HL-60 (cell line): Measurements from ENCODE around the gene DPYSL4.

Experiments used
- DNase-seq, 2 experiments: peaks; one replicate each; pipeline ENCODE4 v3.0.0-alpha.2; 2010 to 2020; ENCODE audit warnings: low read depth in 1 of 2, low spot score in 1 of 2
- H3K27ac ChIP-seq: fragments of 250-450 bp; sonication (Bioruptor Pico); replicated peaks from 2 replicates; pipeline ENCODE4 v1.5.1; 2020; ENCODE audit warnings: mild to moderate bottlenecking, moderate library complexity
- H3K27me3 ChIP-seq: fragments of 250-450 bp; sonication (Bioruptor Pico); 2 replicates; pipeline ENCODE4 v1.5.1; 2021; ENCODE audit warnings: mild to moderate bottlenecking, moderate library complexity; ENCODE audit not compliant: insufficient read depth, poor library complexity, severe bottlenecking
- H3K4me3 ChIP-seq: replicated peaks from 2 replicates; pipeline ENCODE4 v1.5.1; 2011; ENCODE audit warnings: mild to moderate bottlenecking, control low read depth, low read length; ENCODE audit not compliant: insufficient read depth
- GABPA ChIP-seq: IDR thresholded peaks from 2 replicates; pipeline ENCODE4 v1.6.1; 2012; ENCODE audit warnings: low read depth
- POLR2AphosphoS5 ChIP-seq: IDR thresholded peaks from 2 replicates; pipeline ENCODE4 v1.6.1; 2012; ENCODE audit warnings: low read depth
- SPI1 ChIP-seq: IDR thresholded peaks from 2 replicates; pipeline ENCODE4 v1.6.1; 2012; ENCODE audit warnings: low read depth, mild to moderate bottlenecking, borderline replicate concordance
- TF ChIP-seq, protein P1 (sequence below): IDR thresholded peaks from 2 replicates; pipeline ENCODE4 v1.6.1; 2012; ENCODE audit warnings: low read depth; ENCODE audit not compliant: insufficient replicate concordance
- TF ChIP-seq, protein P2 (sequence below): IDR thresholded peaks from one replicate; pipeline ENCODE4 v1.5.1; 2011; ENCODE audit warnings: low read length, control low read depth, inconsistent platforms; ENCODE audit not compliant: insufficient read depth

DPYSL4 gene

DNA sequence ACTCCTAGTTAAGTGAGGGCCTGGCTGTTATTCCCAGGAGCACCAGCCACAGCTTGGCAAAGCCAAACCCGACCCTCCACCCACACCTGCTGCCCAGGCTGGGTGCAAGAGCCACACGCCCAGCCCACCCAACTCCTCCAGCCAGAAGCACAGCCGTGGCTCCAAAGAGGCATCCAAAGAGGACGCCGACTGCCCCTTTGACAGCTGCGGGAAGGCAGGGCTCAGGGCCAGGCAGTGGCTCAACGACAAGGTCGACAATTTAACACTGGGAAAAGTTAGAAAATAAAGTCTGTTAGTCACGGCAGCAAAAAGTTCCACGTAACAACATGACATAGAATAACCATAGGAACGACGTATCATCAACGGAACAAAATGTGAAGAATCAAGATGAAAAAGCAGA lies 54.3 kb downstream of the DPYSL4 start:
- Histone ChIP-seq H3K27ac (no peak overlapping the region), H3K27me3 (peaks cover 2% of the 10 kb centered on the region), H3K4me3 (no peak overlapping the region)
- TF ChIP-seq SPI1: no peak
- no peak for TF ChIP-seq GABPA
- TF ChIP-seq, protein P1, sequence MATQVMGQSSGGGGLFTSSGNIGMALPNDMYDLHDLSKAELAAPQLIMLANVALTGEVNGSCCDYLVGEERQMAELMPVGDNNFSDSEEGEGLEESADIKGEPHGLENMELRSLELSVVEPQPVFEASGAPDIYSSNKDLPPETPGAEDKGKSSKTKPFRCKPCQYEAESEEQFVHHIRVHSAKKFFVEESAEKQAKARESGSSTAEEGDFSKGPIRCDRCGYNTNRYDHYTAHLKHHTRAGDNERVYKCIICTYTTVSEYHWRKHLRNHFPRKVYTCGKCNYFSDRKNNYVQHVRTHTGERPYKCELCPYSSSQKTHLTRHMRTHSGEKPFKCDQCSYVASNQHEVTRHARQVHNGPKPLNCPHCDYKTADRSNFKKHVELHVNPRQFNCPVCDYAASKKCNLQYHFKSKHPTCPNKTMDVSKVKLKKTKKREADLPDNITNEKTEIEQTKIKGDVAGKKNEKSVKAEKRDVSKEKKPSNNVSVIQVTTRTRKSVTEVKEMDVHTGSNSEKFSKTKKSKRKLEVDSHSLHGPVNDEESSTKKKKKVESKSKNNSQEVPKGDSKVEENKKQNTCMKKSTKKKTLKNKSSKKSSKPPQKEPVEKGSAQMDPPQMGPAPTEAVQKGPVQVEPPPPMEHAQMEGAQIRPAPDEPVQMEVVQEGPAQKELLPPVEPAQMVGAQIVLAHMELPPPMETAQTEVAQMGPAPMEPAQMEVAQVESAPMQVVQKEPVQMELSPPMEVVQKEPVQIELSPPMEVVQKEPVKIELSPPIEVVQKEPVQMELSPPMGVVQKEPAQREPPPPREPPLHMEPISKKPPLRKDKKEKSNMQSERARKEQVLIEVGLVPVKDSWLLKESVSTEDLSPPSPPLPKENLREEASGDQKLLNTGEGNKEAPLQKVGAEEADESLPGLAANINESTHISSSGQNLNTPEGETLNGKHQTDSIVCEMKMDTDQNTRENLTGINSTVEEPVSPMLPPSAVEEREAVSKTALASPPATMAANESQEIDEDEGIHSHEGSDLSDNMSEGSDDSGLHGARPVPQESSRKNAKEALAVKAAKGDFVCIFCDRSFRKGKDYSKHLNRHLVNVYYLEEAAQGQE: no peak
- no peak for TF ChIP-seq POLR2AphosphoS5
- TF ChIP-seq, protein P2, sequence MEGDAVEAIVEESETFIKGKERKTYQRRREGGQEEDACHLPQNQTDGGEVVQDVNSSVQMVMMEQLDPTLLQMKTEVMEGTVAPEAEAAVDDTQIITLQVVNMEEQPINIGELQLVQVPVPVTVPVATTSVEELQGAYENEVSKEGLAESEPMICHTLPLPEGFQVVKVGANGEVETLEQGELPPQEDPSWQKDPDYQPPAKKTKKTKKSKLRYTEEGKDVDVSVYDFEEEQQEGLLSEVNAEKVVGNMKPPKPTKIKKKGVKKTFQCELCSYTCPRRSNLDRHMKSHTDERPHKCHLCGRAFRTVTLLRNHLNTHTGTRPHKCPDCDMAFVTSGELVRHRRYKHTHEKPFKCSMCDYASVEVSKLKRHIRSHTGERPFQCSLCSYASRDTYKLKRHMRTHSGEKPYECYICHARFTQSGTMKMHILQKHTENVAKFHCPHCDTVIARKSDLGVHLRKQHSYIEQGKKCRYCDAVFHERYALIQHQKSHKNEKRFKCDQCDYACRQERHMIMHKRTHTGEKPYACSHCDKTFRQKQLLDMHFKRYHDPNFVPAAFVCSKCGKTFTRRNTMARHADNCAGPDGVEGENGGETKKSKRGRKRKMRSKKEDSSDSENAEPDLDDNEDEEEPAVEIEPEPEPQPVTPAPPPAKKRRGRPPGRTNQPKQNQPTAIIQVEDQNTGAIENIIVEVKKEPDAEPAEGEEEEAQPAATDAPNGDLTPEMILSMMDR: no peak
- DNase-seq: no peak

DNA sequence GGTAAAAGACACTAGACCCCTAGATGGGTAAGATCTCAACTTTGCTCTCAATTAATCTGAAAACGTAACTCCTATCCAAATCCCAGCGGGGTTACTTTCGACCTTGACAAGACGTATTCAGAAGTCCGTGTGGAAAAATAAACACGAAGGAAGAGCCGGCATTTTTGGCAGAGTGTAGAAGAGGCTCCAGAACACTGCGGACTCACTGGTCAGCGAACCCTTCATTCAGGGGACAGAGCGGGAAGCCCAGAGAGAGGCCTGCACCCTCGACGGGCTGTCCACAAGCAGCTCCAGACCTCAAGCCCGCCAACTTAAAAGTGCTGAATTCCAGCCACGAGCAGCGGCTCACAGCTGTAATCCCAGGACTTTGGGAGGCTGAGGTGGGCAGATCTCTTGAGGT lies 54.7 kb downstream of the DPYSL4 start:
- TF ChIP-seq GABPA (no peak), SPI1 (no peak), POLR2AphosphoS5 (no peak)
- TF ChIP-seq, protein P1: no peak
- TF ChIP-seq, protein P2: no peak
- DNase-seq: no peak
- H3K4me3 ChIP-seq: no peak overlapping the region
- H3K27me3 ChIP-seq: peaks cover 2% of the 10 kb centered on the region
- H3K27ac ChIP-seq: no peak overlapping the region

DNA sequence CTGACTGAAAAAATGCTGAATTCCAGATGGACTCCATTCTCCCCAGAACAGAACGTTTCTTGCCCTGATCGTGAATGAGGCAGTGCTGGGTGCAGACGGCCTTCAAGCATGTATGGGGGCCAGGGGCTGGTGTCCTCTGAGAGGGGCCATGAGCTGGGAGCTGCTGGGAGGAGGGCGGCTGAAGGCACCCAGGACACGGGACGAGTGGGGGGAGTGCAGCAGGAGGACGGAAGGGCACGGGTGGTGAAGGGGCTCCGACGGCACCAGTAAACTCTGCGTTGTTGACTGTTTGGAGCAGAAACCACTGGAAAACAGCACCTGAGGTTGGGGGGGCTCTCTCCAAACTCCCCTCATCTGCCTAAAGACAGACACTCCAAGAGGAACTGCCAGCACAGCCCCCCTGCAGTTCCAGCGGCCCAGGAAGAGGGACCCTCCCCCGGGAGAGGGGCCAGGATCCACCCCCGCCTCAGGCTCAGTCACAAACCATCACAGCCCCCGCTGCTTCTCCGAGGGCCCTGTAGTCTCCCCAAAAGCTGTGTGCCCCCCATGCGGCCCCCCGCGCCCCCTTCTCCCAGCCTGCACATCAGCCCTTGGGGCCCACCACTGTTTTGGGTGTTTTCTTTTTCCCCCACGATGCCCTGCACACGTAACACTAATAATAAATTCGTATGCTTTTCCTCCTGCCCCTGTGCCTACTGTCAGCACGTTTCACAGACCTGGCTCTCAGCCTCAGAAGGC lies 55.5 kb downstream of the DPYSL4 start:
- DNase-seq: no peak
- Histone ChIP-seq H3K27ac (no peak overlapping the region), H3K4me3 (no peak overlapping the region)

DNA sequence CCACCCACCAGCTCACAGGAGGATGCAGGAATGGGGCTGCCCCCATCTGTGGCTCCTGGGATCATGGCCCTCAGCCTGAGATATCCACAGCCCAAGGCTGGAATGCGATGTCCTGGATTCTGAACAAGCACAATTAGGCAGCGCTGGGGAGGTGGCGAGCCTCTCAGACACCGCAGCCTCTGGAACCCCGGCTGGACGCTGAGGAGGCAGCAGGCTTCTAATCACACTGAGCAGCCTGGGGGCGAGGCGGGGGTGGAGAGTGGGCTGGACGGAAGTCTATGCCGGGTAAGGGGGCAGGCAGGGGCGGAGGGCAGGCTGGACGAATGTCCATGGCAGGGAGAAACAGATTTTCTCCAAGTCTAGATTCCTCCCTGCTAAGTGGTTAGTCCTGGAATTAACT lies 56.4 kb downstream of the DPYSL4 start:
- DNase-seq: no peak
- TF ChIP-seq SPI1: no peak
- TF ChIP-seq GABPA: no peak
- TF ChIP-seq, protein P1: no peak
- no peak for TF ChIP-seq POLR2AphosphoS5
- TF ChIP-seq, protein P2: no peak
- Histone ChIP-seq H3K27ac (no peak overlapping the region), H3K4me3 (no peak overlapping the region), H3K27me3 (peaks cover 2% of the 10 kb centered on the region)

More for the DNA sequence above, 55.5 kb downstream of the DPYSL4 start:
- TF ChIP-seq POLR2AphosphoS5: no peak
- peaks cover 2% of the 10 kb centered on the region for H3K27me3 ChIP-seq
